Measurements from ENCODE around the gene PFDN6.

DNA sequence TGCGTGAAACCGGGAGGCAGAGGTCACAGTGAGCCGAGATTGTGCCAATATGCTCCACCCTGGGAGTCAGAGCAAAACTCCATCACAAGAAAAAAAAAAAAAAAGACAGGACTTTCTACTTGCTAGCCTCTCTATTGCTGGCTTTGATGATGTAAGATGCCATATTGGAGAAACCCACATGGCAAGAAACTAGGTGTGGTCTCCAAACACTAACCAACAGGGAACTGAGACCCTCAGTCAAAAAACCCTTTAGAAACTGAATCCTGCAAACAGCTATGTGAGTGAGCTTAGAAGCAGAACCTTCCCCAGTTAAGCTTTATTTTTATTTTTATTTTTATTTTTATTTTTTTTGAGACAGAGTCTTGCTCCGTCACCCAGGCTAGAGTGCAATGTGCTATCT, 46.5 kb downstream of the PFDN6 start:
- TF ChIP-seq, protein P1, sequence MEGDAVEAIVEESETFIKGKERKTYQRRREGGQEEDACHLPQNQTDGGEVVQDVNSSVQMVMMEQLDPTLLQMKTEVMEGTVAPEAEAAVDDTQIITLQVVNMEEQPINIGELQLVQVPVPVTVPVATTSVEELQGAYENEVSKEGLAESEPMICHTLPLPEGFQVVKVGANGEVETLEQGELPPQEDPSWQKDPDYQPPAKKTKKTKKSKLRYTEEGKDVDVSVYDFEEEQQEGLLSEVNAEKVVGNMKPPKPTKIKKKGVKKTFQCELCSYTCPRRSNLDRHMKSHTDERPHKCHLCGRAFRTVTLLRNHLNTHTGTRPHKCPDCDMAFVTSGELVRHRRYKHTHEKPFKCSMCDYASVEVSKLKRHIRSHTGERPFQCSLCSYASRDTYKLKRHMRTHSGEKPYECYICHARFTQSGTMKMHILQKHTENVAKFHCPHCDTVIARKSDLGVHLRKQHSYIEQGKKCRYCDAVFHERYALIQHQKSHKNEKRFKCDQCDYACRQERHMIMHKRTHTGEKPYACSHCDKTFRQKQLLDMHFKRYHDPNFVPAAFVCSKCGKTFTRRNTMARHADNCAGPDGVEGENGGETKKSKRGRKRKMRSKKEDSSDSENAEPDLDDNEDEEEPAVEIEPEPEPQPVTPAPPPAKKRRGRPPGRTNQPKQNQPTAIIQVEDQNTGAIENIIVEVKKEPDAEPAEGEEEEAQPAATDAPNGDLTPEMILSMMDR (IDR thresholded peaks at IDR 0.05) = no peak
- TF ChIP-seq POLR2AphosphoS5 (IDR thresholded peaks at IDR 0.05; ENCODE audit: insufficient read depth in 1 of 2, low read depth in 1 of 2) (no peak), POLR2A (IDR thresholded peaks at IDR 0.05) (no peak)
